GM10266 (cell line): ENCODE data around the gene AHI1.
"Not testable (repeated sequence)": the region's sequence is repeated elsewhere in the genome, so short reads cannot be mapped to it uniquely, and the experiment has no call there.

Experiments used
- DNase-seq: peaks from one replicate; pipeline ENCODE4 v3.0.0; 2012; ENCODE audit errors: extremely low spot score
- TF ChIP-seq, protein P1 (sequence below): IDR thresholded peaks from 2 replicates; pipeline ENCODE4 v1.5.1; 2012; ENCODE audit warnings: mild to moderate bottlenecking, low read depth; ENCODE audit not compliant: control insufficient read depth, insufficient read depth; ENCODE audit errors: missing control alignments

Gene AHI1

DNA sequence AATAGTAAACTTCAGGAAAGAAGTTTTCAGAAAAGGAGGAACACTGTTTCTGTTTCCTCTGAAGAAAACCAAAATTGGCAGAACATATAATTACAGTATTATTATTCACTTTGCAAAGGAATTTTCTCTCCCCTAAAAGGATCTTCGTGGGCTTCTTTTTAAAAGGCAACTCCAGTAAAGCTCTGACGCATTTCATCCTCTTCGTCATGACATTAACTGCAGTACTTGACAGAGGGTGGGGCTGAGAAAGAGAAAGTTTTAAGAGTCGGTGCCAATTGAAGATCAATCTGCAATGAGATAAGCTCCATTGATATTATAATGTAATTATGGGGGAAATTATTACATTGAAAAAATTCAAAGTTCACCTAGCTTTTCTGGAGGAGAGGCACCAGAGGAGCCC, 240.7 kb downstream of the AHI1 start:
- DNase-seq, result no peak
- TF ChIP-seq, protein P1, sequence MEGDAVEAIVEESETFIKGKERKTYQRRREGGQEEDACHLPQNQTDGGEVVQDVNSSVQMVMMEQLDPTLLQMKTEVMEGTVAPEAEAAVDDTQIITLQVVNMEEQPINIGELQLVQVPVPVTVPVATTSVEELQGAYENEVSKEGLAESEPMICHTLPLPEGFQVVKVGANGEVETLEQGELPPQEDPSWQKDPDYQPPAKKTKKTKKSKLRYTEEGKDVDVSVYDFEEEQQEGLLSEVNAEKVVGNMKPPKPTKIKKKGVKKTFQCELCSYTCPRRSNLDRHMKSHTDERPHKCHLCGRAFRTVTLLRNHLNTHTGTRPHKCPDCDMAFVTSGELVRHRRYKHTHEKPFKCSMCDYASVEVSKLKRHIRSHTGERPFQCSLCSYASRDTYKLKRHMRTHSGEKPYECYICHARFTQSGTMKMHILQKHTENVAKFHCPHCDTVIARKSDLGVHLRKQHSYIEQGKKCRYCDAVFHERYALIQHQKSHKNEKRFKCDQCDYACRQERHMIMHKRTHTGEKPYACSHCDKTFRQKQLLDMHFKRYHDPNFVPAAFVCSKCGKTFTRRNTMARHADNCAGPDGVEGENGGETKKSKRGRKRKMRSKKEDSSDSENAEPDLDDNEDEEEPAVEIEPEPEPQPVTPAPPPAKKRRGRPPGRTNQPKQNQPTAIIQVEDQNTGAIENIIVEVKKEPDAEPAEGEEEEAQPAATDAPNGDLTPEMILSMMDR, result no peak

DNA sequence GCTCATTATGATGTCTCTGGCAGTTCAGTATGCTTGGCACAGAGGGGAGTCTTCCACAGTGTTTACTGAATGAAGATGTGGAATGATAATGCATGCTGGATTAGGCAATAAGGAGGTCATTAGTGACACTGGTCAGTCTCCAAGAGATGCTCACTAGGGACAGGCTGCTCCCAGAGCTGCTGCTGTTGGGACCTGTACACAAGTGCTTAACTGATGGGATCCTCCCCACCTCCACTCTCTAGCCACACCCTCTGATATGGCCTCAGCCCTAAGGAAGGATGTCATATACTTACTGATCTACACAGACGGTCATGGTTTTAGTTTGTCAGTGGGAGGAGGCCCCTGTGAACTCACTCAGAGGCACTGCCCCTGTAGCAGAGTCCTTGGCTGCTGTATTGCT, 243.1 kb downstream of the AHI1 start:
- TF ChIP-seq, protein P1, result no peak
- DNase-seq, result no peak

DNA sequence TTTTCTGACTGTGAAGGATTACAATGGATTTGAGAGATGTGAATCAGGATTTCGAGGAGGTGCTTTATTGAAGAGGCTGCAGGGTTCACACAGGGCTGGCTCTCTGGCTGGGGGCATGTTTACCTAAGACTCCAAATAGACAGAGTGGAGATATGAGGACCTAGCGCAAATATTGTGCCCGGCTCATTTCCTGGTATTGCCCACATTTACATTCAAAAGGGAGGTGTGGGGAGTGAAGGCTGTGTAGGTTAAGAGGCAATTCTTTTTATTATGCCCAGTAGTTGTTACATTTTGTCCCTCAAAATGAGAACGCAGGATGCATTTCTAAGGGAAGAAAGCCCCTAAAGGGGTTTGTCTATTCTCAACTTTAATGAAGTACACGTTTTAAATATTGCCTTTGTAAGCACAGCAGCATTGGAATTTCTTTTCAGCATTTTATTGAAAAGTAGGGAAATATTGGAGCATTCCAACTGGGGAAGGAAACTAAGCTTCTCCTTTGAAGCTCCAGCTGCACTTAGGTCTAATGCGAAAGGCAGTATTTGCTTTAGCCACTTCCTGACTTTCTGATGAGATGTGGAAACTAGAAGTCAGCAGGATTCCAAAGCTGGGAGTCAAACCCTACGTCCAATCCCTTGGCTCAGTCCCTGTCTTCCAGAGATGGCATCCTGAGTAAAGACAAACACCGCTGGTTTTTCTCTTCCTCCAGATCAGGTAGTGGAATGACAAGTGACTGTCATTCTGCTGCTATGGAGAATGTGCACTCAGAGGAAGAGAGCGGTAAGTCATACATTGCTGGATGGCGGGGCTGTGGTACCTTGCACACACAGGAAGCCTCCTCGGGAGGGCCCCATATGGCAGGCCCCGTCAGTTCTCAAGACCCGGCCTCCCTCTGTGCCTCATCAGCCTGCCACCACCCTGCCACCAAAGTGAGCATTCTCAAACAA, 245.8 kb downstream of the AHI1 start:
- no peak for DNase-seq
- TF ChIP-seq, protein P1, result no peak

DNA sequence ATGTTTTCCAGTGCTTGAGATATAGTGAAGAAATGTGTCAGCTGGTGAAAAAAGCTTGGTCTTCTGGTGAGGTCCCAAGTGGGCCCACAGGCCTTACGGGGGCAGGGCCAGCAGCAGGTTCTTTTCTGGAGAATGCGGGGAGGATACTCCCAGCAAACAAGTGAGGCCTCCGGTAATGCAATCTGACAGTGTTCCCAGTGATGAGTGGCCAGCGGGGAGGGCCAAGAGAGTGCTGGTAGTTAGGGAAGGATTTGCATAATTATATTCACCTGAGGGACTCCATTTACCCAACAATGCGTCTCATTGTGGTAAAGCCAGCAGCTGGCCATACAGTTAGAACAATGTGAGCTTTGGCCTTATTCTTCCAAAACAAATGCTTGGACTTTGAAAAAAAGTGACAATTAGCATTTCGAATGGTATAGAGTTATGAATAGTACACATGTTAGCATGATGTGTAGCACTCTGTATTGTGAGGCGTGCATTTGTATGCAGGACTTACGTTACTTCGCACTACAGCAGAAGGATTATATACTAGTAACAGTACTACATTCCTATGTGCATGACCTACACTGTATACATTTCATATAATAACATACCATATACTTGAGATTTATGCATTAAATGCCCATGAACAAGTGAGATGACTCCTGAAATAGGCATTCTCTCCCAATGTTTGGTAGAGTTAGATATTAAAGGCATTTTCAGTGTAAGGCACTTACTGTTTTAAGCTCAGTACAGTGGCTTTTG, 246.6 kb downstream of the AHI1 start:
- no peak for DNase-seq

DNA sequence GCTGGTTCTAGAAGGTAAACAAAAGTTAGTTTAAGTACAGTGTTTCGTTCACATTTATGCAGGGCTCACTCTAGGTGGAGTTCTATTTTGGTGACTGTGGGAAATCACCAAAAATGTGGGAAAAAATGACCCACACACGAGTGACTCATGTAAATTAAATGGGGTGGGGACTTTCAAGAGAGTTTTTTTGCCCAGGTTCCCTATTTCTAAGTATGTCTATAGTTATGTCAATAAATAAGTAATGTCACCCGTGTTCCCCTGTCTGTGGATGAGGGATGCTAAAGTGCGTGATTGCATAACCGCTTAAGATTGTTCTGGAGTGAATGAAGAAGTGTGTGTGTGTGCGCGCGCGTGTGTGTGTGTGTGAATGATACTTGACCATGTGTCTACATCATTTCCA, 247.3 kb downstream of the AHI1 start:
- TF ChIP-seq, protein P1, result no peak
- no peak for DNase-seq

More for the DNA sequence above, 246.6 kb downstream of the AHI1 start:
- TF ChIP-seq, protein P1, result no peak

DNA sequence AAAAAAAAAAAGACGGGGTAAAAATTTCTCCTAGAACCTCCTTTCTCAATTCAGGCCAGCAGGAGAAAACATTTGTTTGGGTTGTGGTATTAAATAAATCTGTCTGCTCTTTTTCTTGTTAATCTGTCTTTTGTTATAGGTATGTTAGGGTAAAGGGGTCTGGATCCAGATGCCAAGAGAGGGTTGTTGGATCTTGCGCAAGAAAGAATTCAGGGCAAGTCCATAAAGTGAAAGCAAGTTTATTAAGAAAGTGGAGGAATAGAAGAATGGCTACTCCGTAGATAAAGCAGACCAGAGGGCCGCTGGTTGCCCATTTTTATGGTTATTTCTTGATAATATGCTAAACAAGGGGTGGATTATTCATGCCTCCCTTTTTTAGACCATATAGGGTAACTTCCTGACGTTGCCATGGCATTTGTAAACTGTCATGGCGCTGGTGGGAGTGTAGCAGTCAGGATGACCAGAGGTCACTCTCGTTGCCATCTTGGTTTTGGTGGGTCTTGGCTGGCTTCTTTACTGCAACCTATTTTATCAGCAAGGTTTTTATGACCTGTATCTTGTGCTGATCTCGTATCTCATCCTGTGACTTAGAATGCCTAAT, 251.0 kb downstream of the AHI1 start:
- DNase-seq, result not testable (repeated sequence)

DNA sequence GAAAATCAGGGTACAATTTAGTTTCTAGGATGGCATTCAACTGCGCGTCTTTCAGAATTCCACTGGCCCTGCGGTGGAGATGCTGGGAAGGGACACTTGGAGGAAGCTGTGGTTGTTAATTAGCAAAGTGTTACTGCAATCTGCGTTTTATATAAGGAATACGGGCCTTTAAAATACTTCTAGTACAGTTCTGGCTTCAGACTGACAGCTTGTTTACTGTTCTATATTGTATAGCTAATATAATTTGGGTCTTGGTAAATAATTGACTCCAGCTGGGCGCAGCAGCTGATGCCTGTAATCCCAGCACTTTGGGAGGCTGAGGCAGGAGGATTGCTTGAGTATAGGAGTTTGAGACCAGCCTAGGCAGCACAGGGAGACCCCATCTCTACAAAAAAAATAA, 252.7 kb downstream of the AHI1 start:
- no peak for DNase-seq
- TF ChIP-seq, protein P1, result no peak
